NCI-H82 treated with DMSO at 0.1 percent for 48 hours (cell line): ENCODE data around the gene PANX1.

Experiments
- DNase-seq: peaks from one replicate; lab custom pipeline; 2025; ENCODE audit not compliant: unreplicated experiment; lab: John Stamatoyannopoulos, UW

PANX1 gene

DNA sequence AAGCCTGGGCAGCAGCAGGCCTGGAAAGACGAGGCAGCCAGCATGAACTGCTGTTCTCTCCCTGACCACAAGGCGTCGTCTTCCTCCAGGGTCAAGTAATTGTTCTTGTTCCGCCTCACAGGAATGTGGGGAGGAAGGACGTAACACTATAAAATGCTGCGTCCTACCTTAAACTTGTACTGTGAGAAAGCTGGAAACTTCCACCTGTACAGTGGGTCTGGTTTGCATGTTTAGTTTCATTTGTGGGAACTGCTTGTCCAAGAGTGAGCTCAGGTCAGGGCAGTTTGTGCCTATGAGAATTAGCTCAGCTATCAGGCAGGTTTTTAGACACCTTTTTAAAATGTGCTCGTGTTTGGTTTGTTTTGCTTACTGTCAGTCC, 55.2 kb downstream of the PANX1 start:
- no peak for DNase-seq

DNA sequence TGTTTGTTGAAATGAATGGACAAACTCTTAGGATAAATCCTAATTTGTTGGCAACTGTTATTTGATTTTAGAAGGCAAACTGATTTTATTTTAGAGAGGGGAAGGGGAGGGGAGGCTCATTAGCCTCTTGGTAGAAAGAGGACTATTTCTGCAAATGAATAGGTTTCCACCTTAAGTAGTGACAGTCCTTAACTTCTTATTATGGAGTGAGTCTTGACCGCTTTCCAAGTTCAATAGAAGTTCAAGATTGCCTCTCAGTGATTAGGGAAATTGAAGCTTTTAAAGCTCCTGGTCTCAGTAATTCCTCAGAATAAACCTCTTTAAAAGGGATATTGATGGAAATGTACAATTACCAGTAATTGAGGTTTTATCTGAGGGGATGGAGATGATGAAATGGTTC, 55.7 kb downstream of the PANX1 start:
- DNase-seq: no peak

DNA sequence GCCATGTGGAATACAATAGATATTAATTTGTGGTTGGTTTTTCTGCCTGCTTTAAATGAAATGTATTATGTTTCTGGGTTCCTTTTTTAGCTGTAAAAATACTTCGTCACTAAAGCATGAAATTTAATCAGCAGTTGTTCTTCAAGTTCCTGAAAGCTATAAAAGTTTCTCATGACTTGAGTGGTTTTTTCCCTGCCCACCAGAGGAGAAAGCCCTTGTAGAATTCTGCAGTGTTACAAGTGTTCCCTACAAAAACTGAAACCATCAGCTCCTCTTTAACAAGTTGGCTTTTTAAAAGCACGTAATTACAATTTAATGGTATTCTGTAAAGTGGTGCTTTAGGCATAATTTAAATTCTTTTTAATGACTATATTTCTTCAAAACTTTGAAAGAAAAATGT, 56.2 kb downstream of the PANX1 start:
- no peak for DNase-seq

DNA sequence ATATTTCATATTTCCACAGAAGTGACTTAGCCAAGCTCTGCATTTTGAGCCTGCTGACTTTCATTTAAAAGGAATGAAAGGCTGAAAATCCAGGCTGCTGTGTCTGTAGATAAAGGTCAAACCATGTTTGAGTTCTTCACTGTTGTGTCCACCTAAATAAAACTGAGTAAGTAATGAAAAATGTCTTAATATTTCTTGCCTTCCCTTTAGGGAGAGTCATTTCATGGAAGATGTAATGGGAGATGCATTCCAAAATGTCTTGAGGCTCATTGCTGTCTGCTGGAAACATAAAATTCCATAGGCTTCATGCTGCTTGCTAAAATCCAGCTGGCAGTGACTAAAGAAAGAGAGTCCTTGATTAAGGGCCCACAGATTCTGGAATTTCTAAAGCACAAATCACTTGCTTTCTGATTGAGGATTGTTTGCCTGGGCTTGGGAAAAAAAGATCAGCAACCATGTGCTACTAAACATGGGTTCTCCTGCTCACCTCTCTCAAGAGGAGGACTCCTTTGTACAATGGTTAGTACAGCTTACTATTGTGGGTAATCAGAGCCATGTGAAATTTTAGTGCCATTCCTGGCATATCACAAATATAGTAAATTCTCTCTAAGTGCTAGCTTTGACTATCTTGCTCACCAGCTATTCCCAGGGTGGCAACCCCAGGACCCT, 56.9 kb downstream of the PANX1 start:
- DNase-seq: no peak

DNA sequence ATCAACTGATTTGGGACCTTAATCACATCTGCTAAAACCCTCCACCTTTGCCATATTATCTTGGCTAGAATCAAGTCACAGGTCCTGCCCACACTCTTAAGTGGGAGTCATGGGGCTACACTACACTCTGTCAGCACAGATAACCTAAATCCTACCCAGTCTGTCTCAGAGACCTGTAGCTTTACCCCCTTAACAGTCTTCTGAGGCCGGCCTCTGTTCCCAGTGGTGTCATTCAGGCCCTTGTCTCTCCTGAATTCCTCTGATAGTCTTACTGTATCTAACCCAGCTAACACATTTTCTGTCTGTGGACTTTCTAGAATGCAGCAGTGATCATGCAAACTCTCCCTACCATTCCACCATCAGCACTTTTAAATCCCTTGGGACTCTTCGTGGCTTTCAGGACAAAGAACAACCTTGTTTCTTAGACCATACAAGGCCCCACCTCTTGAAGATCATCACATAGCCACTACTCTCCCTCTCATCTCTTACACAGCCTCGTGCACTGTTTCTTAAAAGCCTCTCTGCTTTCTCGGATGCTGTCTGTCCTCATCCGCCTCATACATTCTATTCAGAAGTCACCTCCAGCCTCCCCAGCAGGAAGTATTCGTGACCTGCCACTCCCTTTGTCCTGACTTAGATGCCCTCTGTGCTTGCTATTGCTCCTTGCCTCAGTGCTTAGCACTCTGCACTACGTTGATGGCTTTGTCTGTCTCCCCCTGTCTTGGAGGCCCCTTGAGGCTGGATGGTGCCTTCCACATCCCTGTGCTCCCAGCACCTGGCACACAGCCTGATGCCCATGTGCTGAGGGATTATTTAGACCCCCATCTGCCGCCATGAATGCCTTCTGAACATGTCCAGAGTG, 57.9 kb downstream of the PANX1 start:
- no peak for DNase-seq

GRCh38 chr11:94193288-94193687, 64.6 kb downstream of the PANX1 start:
- no peak for DNase-seq

DNA sequence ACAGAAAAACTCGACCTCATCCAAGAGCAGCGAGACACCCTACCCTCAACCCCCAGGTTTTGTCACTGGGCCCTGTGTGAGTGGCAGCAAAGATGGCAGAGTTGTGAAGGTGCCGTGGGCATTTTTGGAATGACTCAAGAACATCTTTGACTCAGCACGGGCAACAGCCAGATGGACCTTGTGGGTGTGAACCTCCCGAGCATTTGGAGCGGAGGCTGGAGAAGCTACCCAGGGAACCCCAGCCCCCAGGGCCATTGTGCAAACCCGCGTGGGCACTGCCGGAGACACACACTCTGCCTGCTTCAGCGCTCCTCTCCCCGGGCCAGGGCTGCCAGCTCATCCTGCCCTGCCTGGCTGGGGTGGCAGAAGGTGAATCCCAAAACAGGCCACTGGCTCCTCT, 66.1 kb downstream of the PANX1 start:
- DNase-seq: no peak

- DNase-seq: no peak
These were observed 67.7 kb downstream of the PANX1 start for GRCh38 chr11:94196363-94196762.

- no peak for DNase-seq
These were observed 70.1 kb downstream of the PANX1 start for GRCh38 chr11:94198718-94199117.

DNA sequence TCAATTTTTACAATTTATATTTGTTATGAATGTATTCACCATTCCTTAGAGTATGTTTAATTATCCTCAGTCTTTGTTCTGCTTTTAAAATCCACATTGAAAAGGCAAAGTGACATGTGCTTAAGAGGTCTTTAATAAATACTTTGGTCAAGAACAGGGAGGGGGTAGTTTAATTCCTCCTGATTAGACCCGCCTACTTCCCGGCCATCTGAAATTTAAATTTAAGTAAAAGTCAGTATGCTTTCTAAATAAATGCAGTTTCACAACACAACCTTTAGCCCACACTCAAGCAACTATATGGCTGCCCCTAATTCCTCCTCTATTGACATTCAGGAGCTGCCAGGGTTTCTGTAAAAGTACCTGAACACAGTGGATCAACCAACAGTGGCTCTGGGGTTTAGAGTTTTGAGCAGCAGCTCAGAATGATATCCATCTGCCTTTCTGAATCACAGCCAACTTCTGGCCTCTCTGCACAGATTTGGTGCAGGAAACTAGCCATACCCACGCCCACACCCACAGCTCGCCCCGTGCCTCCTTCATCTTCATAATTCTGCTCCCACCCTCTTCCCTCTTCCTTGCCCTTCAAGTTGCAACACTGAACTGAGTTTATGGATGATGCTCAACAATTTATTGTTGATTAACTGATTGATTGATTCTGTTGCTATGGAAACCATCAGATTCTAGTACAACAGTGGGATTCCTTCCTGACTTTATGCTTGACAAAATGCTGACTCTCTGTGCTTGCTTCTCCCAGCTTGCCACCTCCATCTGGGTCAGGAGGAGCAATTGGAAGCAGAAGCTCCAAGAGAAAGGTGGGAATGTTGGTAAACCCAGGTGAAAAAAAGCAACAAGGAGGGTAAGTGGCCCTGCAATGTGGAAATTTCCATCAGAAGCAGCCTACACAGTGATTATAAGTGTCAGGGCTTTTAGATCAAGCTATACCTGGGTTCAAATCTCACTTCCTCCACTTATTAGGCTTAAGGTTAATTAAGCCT, 70.8 kb downstream of the PANX1 start:
- DNase-seq: no peak

DNA sequence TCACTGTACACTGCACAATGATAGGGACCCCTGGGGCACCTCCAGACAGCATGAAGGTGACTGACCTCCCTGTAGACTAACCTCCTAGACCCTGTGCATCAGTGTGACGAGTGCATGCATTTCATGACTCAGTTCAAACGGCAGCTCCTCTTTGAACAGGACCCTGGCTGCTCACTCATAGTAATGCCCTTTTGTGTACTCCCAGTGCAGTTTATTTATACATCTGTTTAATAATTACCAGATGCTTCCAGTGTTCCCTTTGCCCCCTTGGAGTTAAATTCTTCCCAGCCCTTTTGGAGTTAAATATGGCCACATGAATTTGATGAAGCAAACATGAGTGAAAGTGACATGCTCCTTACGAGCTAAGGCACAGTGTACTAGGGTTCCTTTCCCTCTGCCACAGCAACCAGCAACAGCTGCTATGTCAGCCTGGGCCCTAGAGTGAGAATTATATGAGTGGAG, 72.4 kb downstream of the PANX1 start:
- no peak for DNase-seq

DNA sequence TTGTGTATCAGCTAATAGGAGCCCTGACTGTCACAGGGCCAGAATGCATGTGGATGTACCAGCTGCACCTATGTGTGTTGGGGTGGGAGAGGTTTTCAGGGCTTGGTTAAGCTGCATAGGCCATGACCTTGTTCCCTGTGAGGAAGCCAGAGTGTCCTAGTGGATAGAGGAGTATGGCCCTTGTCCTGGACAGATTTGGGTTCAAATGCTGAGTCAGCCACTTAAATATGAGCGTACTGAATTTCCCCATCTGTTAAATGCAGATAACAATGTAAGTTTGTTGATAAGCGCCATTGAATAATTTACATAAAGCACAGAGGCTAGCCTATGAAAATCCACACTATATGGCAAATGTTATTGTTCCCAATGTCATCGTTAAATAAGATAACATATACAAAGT, 74.4 kb downstream of the PANX1 start:
- no peak for DNase-seq

GRCh38 chr11:94211261-94211830, 82.7 kb downstream of the PANX1 start:
- no peak for DNase-seq

- DNase-seq: no peak
These were observed 84.3 kb downstream of the PANX1 start for GRCh38 chr11:94212898-94213297.

DNA sequence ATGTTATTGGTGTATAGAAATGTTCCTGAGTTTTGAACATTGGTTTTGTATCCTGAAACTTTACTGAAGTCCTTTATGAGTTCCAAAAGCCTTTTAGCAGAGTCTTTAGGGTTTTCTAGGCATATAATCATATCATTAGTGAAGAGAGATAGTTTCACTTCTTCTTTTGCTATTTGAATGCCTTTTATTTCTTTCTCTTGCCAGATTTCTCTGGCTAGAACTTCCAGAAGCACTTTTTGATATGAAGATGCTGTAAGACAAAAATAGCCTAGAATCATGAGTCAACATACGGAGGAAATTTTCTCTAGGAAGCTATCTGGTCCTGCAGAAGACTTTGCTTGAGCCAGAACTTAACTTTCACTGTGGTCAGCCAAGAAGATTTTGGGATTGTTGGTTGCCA, 89.1 kb downstream of the PANX1 start:
- DNase-seq: no peak

DNA sequence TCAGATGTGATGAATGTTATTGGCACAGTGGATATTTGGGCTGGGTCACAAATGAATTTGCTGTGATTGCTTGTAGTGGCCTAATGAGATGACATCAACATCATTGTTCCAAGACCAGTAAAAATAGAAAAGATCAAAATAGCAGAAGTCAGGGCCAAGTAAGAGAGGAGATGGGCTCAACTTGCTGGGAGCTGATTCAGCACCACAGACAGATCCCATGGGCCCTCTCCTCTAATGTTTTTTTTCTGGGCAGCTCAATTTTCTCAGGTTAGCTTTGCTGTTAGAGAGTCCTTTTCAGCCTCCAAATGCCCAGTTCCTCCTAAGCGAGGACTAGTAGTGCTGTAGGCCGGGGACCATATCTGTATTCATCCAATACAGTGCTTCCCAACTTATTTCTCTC, 89.7 kb downstream of the PANX1 start:
- DNase-seq: no peak

- no peak for DNase-seq
These were observed 91.1 kb downstream of the PANX1 start for GRCh38 chr11:94219771-94220170.

DNA sequence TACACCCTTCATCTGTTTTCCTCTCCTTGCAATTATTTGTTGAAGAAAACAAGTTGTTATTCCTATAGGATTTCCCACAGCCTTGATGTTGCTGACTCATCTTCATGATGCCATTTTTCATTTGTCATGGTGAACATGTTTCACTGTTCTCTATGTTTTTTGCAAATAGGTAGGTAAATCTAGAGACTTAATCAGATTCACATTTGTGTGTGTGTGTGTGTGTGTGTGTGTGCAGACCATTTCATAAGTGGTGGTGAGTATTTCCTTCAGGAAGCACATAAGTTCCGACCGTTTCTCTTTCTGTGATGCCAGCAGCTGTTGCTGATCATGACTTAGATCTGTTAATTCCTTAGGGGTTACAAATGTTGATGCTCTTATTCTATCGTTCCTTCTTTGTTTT, 95.4 kb downstream of the PANX1 start:
- DNase-seq: no peak
